ENCODE data around the gene CRACR2B. TPM values are rescaled to one million over a fixed set of nuclear protein-coding genes. Genes with fewer than 3 reads are reported as not detected.
A peak's percentile ranks its signal among the peaks of the same experiment; 100 is the strongest.

Gene CRACR2B
- total RNA-seq, result 22.6 TPM
- 16.5 TPM for polyA plus RNA-seq (ENCODE audit: insufficient read depth, low read depth, low replicate concordance)
- long read RNA-seq, donor 1, partial matches to known transcripts, result 0 of 5 reads
- long read RNA-seq, donor 1, other reads (novel, unspliced or antisense), result 0 of 5 reads
- long read RNA-seq, donor 2, partial matches to known transcripts, result 0 of 2 reads
- long read RNA-seq, donor 2, other reads (novel, unspliced or antisense), result 0 of 2 reads
- long read RNA-seq, donor 3, partial matches to known transcripts, result 0 of 3 reads
- long read RNA-seq, donor 3, other reads (novel, unspliced or antisense), result 0 of 3 reads
- long read RNA-seq, donor 4, partial matches to known transcripts, result 0 of 3 reads
- long read RNA-seq, donor 4, other reads (novel, unspliced or antisense), result 0 of 3 reads
- long read RNA-seq, donor 5, result 0 reads
- long read RNA-seq, donor 6, partial matches to known transcripts, result 12 of 13 reads
- long read RNA-seq, donor 6, other reads (novel, unspliced or antisense), result 0 of 13 reads
- long read RNA-seq, donor 7, partial matches to known transcripts, result 8 of 48 reads
- long read RNA-seq, donor 7, other reads (novel, unspliced or antisense), result 32 of 48 reads
- long read RNA-seq, donor 8, partial matches to known transcripts, result 0 of 1 reads
- long read RNA-seq, donor 8, other reads (novel, unspliced or antisense), result 0 of 1 reads
- long read RNA-seq, donor 9, partial matches to known transcripts, result 8 of 8 reads
- long read RNA-seq, donor 9, other reads (novel, unspliced or antisense), result 0 of 8 reads
- long read RNA-seq, donor 10, partial matches to known transcripts, result 8 of 13 reads
- long read RNA-seq, donor 10, other reads (novel, unspliced or antisense), result 0 of 13 reads

DNA sequence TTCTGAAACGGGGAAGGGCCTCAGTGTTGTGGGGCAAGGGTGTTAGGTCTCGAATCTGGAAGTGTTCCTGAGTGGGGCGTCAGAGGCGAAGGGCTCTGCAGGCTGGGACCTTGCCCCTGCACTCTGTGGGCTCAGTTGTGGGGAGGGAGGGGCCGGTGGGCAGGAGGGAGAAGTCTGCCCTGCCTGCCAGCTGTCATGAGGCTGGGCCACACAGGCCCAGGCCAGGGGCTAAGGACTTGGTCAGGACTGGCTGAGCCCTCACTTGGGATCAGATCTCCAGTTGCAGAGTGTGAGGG is at the start of gene CRACR2B:
Gene CRACR2B, plus strand, starts transcription at position 23 of the 296 bp plus-strand sequence. CDS start 689 bp downstream, outside the sequence.
- DNase-seq (no peak), FAIRE-seq (no peak)
- H3K9ac ChIP-seq (ENCODE audit: low read length in 3 of 3), result peak within 1 kb of the TSS in 2 of 3 donors; percentile 6 to 46
- no peaks in the 10 kb centered on the region for H3K27me3 ChIP-seq (ENCODE audit: control insufficient read depth, insufficient read depth, low read length)
- intact Hi-C loops (cut with DNase I), result no loop called here
- H3K4me3 ChIP-seq (ENCODE audit: low read length in 3 of 3), result peak within 1 kb of the TSS in 1 of 3 donors; percentile 21
- peaks cover 0 to 45% (median 15%) of the 10 kb centered on the region in 3 donors for H3K4me1 ChIP-seq (ENCODE audit: control insufficient read depth in 2 of 3, insufficient read depth in 2 of 3, low read depth in 1 of 3, low read length in 3 of 3)
- peak within 1 kb of the TSS; percentile 23 to 63 for H3K27ac ChIP-seq (ENCODE audit: low read depth in 2 of 2, low read length in 2 of 2)
- TF ChIP-seq, protein P1, sequence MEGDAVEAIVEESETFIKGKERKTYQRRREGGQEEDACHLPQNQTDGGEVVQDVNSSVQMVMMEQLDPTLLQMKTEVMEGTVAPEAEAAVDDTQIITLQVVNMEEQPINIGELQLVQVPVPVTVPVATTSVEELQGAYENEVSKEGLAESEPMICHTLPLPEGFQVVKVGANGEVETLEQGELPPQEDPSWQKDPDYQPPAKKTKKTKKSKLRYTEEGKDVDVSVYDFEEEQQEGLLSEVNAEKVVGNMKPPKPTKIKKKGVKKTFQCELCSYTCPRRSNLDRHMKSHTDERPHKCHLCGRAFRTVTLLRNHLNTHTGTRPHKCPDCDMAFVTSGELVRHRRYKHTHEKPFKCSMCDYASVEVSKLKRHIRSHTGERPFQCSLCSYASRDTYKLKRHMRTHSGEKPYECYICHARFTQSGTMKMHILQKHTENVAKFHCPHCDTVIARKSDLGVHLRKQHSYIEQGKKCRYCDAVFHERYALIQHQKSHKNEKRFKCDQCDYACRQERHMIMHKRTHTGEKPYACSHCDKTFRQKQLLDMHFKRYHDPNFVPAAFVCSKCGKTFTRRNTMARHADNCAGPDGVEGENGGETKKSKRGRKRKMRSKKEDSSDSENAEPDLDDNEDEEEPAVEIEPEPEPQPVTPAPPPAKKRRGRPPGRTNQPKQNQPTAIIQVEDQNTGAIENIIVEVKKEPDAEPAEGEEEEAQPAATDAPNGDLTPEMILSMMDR (IDR thresholded peaks at IDR 0.05; ENCODE audit: borderline replicate concordance, extremely low read depth, insufficient read depth), result no peak
- no peaks in the 10 kb centered on the region for H3K36me3 ChIP-seq (ENCODE audit: control insufficient read depth in 2 of 3, insufficient read depth in 3 of 3, low read length in 3 of 3)
- no peaks in the 10 kb centered on the region for H3K9me3 ChIP-seq (ENCODE audit: control insufficient read depth in 2 of 3, insufficient read depth in 1 of 3, low read length in 3 of 3)

DNA sequence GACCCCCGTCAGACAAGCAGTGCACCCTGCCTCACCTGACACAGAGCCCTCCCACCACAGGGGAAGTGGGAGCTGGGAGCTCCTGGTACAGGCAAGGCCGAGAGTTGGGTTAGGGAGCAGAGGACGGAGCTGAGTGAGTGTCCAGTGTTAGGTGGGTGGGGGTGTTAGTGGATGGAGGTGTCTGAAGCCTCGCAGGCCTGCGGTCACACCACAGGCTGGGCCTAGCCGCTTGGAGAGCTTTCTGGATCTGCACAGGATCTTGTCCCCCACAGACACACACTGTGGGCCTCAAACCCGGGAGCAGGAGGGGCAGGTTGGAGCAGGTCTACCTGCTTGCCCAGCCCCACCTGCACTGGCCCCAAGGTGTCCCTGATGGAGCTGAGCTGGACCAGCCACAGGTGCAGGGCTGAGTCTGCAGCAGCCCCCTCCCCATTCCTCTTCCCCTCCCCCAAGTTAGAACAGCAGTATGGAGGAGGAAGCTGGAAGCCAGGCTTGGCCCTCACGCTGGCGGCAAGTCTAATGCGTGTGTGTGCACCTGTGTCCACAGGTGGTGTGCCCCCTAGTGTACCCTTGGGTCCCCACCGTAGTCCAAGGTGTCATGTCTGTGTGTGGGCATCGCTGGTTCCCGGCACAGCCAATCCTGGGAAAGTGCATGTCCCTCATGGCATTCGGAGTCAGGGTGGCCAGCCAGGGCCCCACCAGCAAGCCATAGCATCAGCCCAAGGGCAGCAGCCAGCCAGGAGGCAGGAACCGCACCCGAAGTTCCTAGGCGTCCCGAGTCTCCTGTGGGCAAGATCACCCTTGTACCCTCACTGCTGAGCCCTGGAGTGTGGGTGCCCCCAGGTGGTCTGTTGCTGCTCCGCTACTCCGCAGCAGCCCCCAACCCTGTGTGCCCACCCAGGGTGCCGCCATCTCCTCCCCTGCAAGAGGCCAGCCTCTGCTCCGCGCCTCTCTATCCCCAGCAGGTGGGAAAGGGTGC is 48.5 kb upstream of the CRACR2B start:
- no peak overlapping the region for H3K4me3 ChIP-seq (ENCODE audit: low read length in 3 of 3)
- peaks cover 0 to 4% (median 0%) of the 10 kb centered on the region in 3 donors for H3K36me3 ChIP-seq (ENCODE audit: control insufficient read depth in 2 of 3, insufficient read depth in 3 of 3, low read length in 3 of 3)
- FAIRE-seq (no peak), DNase-seq (peak in 1 of 5 donors; percentile 63)
- peaks cover 0 to 16% (median 0%) of the 10 kb centered on the region in 3 donors for H3K4me1 ChIP-seq (ENCODE audit: control insufficient read depth in 2 of 3, insufficient read depth in 2 of 3, low read depth in 1 of 3, low read length in 3 of 3)
- intact Hi-C loops (cut with DNase I), result no loop called here
- H3K27ac ChIP-seq (ENCODE audit: low read depth in 2 of 2, low read length in 2 of 2), result no peak overlapping the region
- TF ChIP-seq, protein P1 (IDR thresholded peaks at IDR 0.05; ENCODE audit: borderline replicate concordance, extremely low read depth, insufficient read depth), result no peak
- H3K9me3 ChIP-seq (ENCODE audit: control insufficient read depth in 2 of 3, insufficient read depth in 1 of 3, low read length in 3 of 3), result no peaks in the 10 kb centered on the region
- no peak overlapping the region for H3K9ac ChIP-seq (ENCODE audit: low read length in 3 of 3)
- no peaks in the 10 kb centered on the region for H3K27me3 ChIP-seq (ENCODE audit: control insufficient read depth, insufficient read depth, low read length)

DNA sequence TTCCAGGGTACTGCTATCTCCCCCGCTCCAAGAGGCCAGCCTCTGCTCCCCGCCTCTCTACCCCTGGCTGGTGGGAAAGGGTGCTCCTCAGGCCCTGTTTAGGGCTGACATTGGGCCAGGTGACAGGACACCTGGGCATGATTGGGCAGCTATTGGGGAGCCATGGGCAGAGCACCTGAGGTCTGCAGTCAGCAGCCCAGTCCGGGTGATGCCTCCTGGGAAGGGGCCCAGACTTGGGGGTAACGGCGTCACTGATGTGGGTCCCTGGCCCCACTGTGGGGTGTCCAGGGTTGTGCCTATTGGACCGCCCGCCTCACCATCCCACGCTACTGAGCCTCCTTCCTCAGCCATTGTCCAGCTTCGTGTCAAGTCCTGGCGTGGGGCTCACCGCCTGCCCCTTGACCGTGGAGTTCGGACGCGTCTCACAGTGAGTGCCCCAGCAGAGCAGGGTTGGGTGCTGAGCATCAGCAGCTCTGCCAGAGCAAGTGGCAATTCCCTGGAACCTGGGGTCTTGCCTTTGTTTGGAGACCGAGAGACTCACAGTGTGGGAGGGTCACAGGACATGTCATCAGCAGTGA is 47.7 kb upstream of the CRACR2B start:
- FAIRE-seq, result no peak
- Histone ChIP-seq H3K36me3 (ENCODE audit: control insufficient read depth in 2 of 3, insufficient read depth in 3 of 3, low read length in 3 of 3) (peaks cover 0 to 4% (median 0%) of the 10 kb centered on the region in 3 donors), H3K9ac (ENCODE audit: low read length in 3 of 3) (no peak overlapping the region), H3K27ac (ENCODE audit: low read depth in 2 of 2, low read length in 2 of 2) (no peak overlapping the region), H3K4me1 (ENCODE audit: control insufficient read depth in 2 of 3, insufficient read depth in 2 of 3, low read depth in 1 of 3, low read length in 3 of 3) (peaks cover 0 to 16% (median 0%) of the 10 kb centered on the region in 3 donors), H3K9me3 (ENCODE audit: control insufficient read depth in 2 of 3, insufficient read depth in 1 of 3, low read length in 3 of 3) (no peaks in the 10 kb centered on the region), H3K4me3 (ENCODE audit: low read length in 3 of 3) (no peak overlapping the region), H3K27me3 (ENCODE audit: control insufficient read depth, insufficient read depth, low read length) (no peaks in the 10 kb centered on the region)
- peak in 1 of 5 donors; percentile 56 for DNase-seq
- TF ChIP-seq, protein P1 (IDR thresholded peaks at IDR 0.05; ENCODE audit: borderline replicate concordance, extremely low read depth, insufficient read depth), result no peak
- intact Hi-C loops (cut with DNase I), result no loop called here

Measured in kidney (tissue), 22 donors.